Measurements from ENCODE around the gene SERINC3. TPM values are rescaled to one million over a fixed set of nuclear protein-coding genes. Genes with fewer than 3 reads are reported as not detected.

The SERINC3 gene
- total RNA-seq, 4 donors from 2014 or later = 119 to 140 (median 131) TPM

DNA sequence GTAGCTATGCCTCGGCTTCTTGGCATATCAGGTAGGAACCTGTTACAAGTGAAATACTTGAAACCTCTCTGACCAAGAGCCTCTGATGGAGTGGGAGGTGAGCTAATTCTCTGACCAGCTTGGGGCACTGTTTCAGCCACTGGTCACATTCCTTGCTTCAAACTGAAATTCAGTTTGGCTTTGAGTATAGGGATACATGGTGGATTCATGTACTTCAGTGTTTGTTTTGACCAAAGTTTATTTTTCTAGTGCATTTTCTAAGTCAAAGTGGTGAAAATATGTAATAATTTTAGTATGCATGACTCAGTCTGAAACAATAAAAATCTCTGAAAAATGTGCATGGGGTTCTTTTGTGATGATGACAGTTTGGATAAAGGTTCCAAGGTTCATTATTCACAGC lies 27.6 kb downstream of the SERINC3 start:
- Histone ChIP-seq H3K9me3 (no peaks in the 10 kb centered on the region), H3K4me1 (peaks cover 0 to 30% (median 0%) of the 10 kb centered on the region in 3 donors), H3K27me3 (no peaks in the 10 kb centered on the region), H3K4me3 (no peak overlapping the region), H3K36me3 (peaks cover 0 to 100% of the 10 kb centered on the region in 2 donors), H3K27ac (peak overlapping the region in 2 of 4 donors; percentile 21 to 76)
- TF ChIP-seq, protein P1, sequence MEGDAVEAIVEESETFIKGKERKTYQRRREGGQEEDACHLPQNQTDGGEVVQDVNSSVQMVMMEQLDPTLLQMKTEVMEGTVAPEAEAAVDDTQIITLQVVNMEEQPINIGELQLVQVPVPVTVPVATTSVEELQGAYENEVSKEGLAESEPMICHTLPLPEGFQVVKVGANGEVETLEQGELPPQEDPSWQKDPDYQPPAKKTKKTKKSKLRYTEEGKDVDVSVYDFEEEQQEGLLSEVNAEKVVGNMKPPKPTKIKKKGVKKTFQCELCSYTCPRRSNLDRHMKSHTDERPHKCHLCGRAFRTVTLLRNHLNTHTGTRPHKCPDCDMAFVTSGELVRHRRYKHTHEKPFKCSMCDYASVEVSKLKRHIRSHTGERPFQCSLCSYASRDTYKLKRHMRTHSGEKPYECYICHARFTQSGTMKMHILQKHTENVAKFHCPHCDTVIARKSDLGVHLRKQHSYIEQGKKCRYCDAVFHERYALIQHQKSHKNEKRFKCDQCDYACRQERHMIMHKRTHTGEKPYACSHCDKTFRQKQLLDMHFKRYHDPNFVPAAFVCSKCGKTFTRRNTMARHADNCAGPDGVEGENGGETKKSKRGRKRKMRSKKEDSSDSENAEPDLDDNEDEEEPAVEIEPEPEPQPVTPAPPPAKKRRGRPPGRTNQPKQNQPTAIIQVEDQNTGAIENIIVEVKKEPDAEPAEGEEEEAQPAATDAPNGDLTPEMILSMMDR (IDR thresholded peaks at IDR 0.05) = no peak
- TF ChIP-seq EP300 (IDR thresholded peaks at IDR 0.05) (no peak), POLR2AphosphoS5 (IDR thresholded peaks at IDR 0.05) (no peak), POLR2A (IDR thresholded peaks at IDR 0.05) (no peak)
- ATAC-seq = no peak
- WGBS, 2 donors (ENCODE audit: low coverage in 1 of 2) = 60 to 100% methylated on average over 1 of the region's 1 CpG

DNA sequence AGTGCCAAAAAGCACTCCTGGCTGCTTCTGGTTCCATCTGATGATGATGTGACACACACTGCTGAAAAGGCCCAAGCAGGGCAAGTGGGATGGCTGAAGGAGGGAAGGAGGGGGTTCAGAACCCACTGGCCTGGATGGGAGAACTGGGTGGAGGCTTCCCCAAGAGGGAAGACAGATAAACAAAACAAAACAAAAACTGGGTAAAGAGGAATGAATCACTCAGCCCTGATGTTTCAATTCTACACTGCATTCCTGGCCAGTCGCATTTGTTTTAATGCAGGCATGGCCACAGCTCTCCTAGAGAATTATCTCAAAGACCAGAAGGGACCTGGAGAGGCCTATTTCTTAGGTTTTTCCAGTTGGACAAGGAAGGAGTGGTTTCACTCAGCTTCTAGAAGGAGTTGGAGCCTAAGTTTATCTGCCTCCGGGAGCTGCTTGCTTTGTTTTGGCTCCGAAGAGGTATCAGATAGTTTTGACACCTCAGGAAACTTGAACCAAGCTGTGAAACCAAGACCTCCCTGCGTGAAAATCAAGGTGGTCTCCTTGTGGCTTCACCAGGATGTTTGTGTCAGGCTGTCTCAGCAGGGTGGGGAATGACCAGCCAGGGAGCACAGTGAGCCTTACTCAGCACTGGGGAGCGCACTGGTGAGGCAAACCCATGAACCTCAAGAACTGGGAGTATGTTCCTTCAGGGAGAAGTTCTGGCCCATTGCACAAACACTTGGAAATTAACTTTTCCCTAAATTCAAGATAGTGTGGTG lies 30.1 kb downstream of the SERINC3 start:
- 58 to 65% methylated on average over 2 to 3 of the region's 5 CpGs for WGBS, 2 donors (ENCODE audit: low coverage in 1 of 2)
- ATAC-seq = peak; percentile 91

DNA sequence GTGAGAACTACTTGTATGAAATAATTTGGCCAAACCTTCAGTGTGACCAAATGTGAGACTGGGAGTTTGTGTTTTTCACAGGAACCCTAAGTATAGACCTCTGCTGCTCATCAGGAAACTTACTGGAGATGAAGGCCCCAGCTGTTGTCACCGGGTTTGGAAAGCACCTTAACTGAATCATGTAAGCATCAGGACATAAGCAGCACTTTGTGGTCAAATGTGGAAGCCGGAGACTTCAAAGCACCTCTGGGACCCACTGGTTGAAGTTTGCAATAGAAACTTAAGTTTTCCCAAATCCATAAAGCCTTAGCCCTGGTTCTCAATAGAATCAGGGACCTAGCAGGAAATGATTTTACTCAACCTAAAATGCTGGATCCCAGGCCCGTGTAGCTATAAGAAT lies 31.9 kb downstream of the SERINC3 start:
- H3K36me3 ChIP-seq = peaks cover 0 to 100% of the 10 kb centered on the region in 2 donors
- no peaks in the 10 kb centered on the region for H3K27me3 ChIP-seq
- 57 to 92% methylated on average over 1 to 2 of the region's 3 CpGs for WGBS, 2 donors (ENCODE audit: low coverage in 1 of 2)
- no peak for ATAC-seq
- peaks cover 0 to 26% (median 2%) of the 10 kb centered on the region in 3 donors for H3K4me1 ChIP-seq
- TF ChIP-seq, protein P1 (IDR thresholded peaks at IDR 0.05) = no peak
- no peak for TF ChIP-seq POLR2A (IDR thresholded peaks at IDR 0.05)
- TF ChIP-seq POLR2AphosphoS5 (IDR thresholded peaks at IDR 0.05) = no peak
- no peak for TF ChIP-seq EP300 (IDR thresholded peaks at IDR 0.05)
- no peaks in the 10 kb centered on the region for H3K9me3 ChIP-seq
- H3K4me3 ChIP-seq = no peak overlapping the region
- H3K27ac ChIP-seq = peak overlapping the region in 1 of 4 donors; percentile 22

More for the DNA sequence above, 30.1 kb downstream of the SERINC3 start:
- Histone ChIP-seq H3K4me1 (peaks cover 0 to 23% (median 0%) of the 10 kb centered on the region in 3 donors), H3K9me3 (no peaks in the 10 kb centered on the region), H3K27me3 (no peaks in the 10 kb centered on the region), H3K36me3 (peaks cover 0 to 100% of the 10 kb centered on the region in 2 donors), H3K4me3 (no peak overlapping the region), H3K27ac (peak overlapping the region; percentile 36 to 74 (median 70))
- TF ChIP-seq, protein P1 (IDR thresholded peaks at IDR 0.05) = no peak
- no peak for TF ChIP-seq POLR2A (IDR thresholded peaks at IDR 0.05)
- no peak for TF ChIP-seq EP300 (IDR thresholded peaks at IDR 0.05)
- TF ChIP-seq POLR2AphosphoS5 (IDR thresholded peaks at IDR 0.05) = no peak

DNA sequence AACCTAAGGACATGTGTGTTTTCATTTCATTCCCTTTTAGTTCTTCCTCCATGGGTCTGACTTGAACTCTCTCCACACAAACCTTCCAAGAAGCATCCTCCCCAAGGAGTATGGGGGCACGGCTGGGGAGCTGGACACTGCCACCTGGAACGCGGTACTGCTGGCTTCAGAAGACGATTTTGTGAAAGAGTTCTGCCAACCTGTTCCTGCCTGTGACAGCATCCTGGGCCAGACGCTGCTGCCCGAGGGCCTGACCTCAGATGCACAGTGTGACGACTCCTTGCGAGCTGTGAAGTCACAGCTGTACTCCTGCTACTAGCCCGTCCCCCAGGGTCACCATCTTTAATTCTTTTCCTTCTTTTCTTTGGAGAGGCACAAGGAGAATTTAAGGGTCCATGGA lies 32.6 kb downstream of the SERINC3 start:
- Histone ChIP-seq H3K27me3 (no peaks in the 10 kb centered on the region), H3K27ac (no peak overlapping the region), H3K4me1 (peaks cover 0 to 26% (median 2%) of the 10 kb centered on the region in 3 donors), H3K9me3 (no peaks in the 10 kb centered on the region), H3K36me3 (peaks cover 0 to 100% of the 10 kb centered on the region in 2 donors), H3K4me3 (no peak overlapping the region)
- WGBS, 2 donors (ENCODE audit: low coverage in 1 of 2) = 83 to 90% methylated on average over 2 to 7 of the region's 9 CpGs
- no peak for TF ChIP-seq EP300 (IDR thresholded peaks at IDR 0.05)
- TF ChIP-seq, protein P1 (IDR thresholded peaks at IDR 0.05) = no peak
- no peak for ATAC-seq

DNA sequence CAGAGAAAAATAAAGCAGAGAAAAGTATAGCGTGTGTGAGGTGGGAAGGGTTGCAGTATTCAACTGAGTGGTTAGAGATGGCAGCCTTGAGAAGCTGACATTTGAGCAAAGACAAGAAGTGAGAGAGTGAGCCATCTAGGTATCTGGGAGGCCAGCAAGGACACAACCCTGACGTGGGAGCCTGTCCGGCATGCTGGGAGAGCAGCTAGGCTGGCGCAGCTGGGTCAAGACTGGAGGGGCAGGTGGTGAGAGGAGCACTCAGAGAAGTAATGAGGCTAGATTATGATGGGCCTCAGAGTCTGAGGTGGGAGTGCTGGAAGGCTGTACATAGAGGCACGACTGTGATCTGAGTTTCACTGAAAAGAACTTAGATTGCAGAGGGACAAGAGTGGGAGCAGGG lies 33.3 kb downstream of the SERINC3 start:
- no peak overlapping the region for H3K27ac ChIP-seq
- no peak for TF ChIP-seq POLR2A (IDR thresholded peaks at IDR 0.05)
- no peak for TF ChIP-seq EP300 (IDR thresholded peaks at IDR 0.05)
- no peak for TF ChIP-seq POLR2AphosphoS5 (IDR thresholded peaks at IDR 0.05)
- TF ChIP-seq, protein P1 (IDR thresholded peaks at IDR 0.05) = no peak
- no peaks in the 10 kb centered on the region for H3K27me3 ChIP-seq
- H3K36me3 ChIP-seq = peaks cover 0 to 100% of the 10 kb centered on the region in 2 donors
- no peak overlapping the region for H3K4me3 ChIP-seq
- ATAC-seq = no peak
- H3K9me3 ChIP-seq = no peaks in the 10 kb centered on the region
- 82 to 84% methylated on average over 5 of the region's 5 CpGs for WGBS, 2 donors (ENCODE audit: low coverage in 1 of 2)
- peaks cover 0 to 26% (median 2%) of the 10 kb centered on the region in 3 donors for H3K4me1 ChIP-seq

All from gastroesophageal sphincter (tissue), 4 donors.